Epithelial cell of proximal tubule (primary cell): ENCODE measurements around the gene TP53TG3B. TPM values are rescaled to one million over a fixed set of nuclear protein-coding genes. Genes with fewer than 3 reads are reported as not detected.
"Not testable (repeated sequence)": the region's sequence is repeated elsewhere in the genome, so short reads cannot be mapped to it uniquely, and the experiment has no call there.

ENCODE experiments used
- DNase-seq: peaks from one replicate; pipeline ENCODE4 v3.0.0-alpha.2; 2011; ENCODE audit warnings: low read depth
- H3K4me3 ChIP-seq: 2 replicates; pipeline ENCODE4 v1.5.1; 2011; ENCODE audit warnings: low read depth, mild to moderate bottlenecking, low read length
- total RNA-seq: library from RNA; depleted of rRNA; stranded (reverse); fragments of >200 nt; gene quantifications from 2 replicates; pipeline ENCODE4 v1.2.3, GENCODE V29; 2015

Gene TP53TG3B, protein sequence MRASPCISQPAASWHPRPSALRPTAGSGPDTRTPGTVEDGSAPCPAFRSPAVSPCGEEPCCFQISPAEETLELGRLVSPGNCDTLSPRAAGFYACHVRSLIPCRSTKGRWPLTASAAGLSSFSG
- not detected in 2 replicates for total RNA-seq

- DNase-seq, H3K4me3 ChIP-seq: not testable (repeated sequence)
Measured at GRCh38 chr16:33360541-33360940, at the start of gene TP53TG3B. Gene TP53TG3B (plus strand): TSS chr16:33360841. CDS start chr16:33360909, 68 bp downstream.

- not testable (repeated sequence) for H3K4me3 ChIP-seq, DNase-seq
Measured at GRCh38 chr16:33336226-33337012, 24.2 kb upstream of the TP53TG3B start.

GRCh38 chr16:33337627-33338542, 22.8 kb upstream of the TP53TG3B start:
- not testable (repeated sequence) for H3K4me3 ChIP-seq, DNase-seq

DNA sequence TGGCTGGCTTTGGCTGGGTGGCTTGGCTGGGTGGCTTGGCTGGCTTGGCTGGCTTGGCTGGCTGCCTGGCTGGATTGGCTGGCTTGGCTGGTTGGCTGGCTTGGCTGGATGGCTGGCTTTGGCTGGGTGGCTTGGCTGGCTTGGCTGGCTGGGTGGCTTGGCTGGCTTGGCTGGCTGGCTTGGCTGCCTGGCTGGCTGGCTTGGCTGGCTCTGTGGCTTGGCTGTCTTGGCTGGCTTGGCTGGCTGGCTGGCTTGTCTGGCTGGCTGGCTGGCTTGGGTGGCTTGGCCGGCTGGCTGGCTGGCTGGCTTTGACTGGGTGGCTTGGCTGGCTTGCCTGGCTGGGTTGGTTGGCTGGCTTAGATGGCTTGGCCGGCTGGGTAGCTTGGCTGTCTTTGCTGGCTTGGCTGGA, 22.1 kb upstream of the TP53TG3B start:
- not testable (repeated sequence) for H3K4me3 ChIP-seq, DNase-seq

- not testable (repeated sequence) for H3K4me3 ChIP-seq, DNase-seq
Measured at GRCh38 chr16:33339093-33340061, 21.3 kb upstream of the TP53TG3B start.

Other genes with a start within 250 kb of the TP53TG3B start
- gene TP53TG3C, start 166.6 kb upstream of the TP53TG3B start, total RNA-seq, result not detected in 2 replicates
- not detected in 2 replicates for gene TP53TG3E, start 56.5 kb upstream of the TP53TG3B start, total RNA-seq
- not detected in 2 replicates for gene TP53TG3F, start 98.8 kb downstream of the TP53TG3B start, total RNA-seq